CD4-positive, alpha-beta T cell treated with Interleukin-21 for 1 hour (primary cell): ENCODE data around the gene RAC3.
"Not testable (repeated sequence)": the region's sequence is repeated elsewhere in the genome, so short reads cannot be mapped to it uniquely, and the experiment has no call there.

Source experiments
- DNase-seq: peaks from one replicate; pipeline ENCODE4 v3.0.0-alpha.2; 2020

RAC3 gene

DNA sequence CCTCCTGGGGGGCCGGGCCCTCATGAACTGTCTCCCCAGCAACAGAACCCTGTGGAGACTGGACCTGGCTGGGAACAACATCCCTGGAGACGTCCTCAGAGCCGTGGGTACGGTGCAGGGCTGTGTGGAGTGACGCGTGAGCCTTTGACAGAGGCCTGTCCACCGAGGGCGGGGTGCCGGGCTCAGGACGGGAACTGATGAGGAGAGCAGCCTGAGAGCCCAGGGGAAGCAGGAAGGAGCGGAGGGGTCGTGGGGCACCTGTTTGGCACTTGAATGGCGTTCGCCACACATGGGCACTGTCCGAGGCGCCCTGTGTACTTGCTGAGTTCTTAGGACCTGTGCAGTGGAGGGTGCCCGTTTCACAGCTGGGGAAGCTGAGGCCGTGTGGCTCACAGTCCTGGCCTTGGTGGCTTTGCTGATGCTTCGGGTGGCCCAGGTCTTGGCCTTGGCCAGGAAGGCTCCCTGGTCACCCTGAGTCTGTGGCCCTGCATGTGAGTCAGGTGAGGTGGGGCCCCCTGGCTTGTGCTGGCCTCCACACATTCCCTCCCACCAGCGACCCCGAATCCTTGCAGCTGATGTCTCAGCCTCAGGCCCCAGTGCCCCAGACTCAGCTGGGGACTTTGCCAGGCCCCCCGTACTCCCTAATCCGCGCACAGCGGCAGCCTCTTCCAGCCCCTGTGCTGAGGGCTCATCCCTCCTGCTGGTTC lies 5.9 kb upstream of the RAC3 start:
- DNase-seq, result no peak

DNA sequence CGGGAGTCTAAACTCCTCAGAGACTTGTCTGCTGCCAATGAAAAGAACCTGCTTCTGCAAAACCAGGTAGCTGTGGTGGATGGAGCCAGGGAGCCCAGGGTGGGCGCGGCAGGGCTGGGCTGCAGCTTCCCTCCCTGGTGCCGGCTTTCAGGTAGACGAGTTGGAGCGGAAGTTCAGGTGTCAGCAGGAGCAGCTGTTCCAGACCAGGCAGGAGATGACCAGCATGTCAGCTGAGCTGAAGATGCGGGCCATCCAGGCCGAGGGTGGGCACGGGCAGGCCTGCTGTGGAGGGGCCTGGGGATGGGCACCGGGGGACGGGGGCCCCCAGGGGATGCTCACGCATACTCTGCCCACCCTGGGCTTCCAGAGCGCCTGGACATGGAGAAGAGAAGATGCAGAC lies 3.2 kb upstream of the RAC3 start:
- no peak for DNase-seq

DNA sequence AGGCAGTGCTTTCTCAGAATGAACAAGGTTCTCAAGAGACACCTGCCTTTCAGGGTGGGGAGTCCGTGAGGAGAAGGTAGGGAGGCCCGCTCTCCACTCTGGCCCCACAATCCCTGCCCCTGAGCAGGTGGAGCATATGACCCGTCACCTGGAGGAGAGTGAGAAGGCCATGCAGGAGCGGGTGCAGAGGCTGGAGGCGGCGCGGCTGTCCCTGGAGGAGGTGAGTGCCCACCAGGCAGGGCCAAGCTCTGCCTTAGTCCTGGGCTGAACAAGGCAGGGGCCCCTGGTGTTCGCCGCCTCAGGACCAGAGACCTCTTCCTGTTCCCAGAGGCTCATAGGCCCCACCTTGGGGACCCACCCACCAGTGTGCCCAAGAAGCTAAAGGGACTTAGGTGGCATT lies 2.5 kb upstream of the RAC3 start:
- DNase-seq, result no peak

DNA sequence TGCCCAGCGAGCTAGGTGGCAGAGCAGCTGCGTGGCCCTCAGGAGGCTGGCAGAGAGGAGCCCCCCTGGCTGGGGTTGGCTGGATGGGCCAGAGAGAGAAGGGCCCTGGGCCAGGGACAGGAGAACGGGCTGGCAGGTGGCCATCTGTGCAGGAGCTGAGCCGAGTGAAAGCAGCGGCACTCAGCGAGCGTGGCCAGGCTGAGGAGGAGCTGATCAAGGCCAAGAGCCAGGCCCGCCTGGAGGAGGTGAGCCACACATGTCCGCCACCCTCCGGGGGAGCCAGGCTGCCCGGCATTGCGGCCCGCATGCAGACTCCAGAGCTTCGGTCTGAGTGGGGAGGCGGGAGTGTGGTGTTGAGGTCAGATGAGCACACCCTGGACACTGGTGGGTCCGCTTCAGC lies 2.1 kb upstream of the RAC3 start:
- DNase-seq, result no peak

DNA sequence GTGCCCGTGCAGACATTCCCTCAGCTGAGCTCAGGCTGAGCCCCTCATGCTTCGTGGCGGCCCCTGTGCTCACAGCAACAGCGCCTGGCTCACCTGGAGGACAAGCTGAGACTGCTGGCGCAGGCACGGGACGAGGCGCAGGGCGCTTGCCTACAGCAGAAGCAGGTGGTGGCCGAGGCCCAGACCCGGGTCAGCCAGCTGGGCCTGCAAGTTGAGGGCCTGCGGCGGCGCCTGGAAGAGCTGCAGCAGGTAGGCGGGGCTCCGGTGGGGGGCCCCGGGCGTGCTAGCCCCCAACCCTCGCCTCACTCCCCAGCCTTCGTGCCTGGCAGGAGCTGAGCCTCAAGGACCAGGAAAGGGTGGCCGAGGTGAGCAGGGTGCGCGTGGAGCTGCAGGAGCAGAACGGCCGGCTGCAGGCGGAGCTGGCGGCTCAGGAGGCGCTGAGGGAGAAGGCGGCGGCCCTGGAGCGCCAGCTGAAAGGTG lies 1.4 kb upstream of the RAC3 start:
- DNase-seq, result no peak

DNA sequence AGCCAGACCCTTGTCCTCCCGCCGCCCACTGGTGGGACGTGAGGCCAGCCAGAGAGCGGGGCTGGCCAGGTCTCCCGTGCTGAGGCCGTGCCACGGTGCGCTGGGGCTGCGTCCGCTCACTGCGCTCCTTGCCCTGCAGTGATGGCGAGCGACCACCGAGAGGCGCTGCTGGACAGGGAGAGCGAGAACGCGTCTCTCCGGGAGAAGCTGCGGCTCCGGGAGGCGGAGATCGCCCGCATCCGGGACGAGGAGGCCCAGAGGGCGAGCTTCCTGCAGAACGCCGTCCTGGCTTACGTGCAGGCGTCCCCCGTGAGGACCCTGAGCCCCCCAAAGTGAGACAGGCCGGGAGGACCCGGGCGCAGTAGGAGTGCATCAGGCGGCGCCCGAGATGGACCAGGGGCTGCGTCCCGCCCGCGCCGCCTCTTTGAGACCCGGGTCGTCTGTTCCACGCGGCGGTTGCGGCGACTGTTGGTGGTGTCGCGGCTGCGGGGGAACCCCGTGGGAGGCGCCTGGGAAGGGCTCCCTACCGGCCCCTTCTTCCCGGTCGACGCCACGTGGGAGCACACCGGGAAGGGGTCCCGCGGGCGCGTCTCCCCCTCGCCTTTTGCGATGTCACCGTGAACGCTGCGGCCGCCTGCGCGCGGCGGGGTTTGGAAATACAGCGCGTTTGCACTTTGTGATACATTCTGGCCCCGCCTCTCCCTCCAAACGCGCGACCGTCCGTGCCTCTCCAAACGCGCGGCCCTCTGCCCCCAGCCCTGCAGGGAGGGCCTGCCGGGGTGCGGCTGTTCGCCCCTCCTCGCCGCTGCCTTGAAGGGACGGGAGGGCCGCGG lies 792 bp upstream of the RAC3 start:
- peak; percentile 86 for DNase-seq

DNA sequence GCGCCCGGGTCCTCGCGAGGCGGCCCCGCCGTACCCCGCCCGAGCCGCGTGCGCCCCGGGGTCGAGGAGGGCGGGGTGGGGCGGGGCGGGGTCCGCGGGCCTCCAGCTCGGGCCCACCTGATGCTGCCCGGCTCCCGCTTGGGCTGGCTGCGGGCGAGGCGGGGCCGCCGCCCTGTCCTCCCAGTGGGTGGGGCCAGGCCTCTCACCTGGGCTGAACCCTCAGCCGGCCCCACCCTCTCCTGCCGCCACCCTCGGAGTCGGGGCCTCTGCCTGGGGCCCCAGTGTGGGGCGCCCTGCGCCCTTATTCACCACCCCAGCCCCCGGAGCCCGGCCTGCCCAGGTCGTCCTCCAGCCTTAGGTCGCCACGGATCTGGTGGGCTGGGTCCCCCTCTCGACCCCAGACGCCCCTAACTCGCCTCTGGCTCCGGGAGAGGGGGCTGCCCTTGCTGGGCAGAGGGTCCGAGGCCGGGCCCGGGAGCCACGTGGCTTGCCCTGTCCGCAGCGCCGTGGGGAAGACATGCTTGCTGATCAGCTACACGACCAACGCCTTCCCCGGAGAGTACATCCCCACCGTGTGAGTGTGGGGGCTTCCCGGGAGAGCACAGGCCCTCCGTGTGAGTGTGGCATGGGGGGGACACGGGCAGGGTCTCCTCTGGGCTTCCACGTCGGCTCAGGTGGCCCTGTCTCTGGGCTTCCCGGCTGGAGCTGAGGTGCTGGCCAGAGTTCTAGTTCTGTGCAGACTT lies 578 bp downstream of the RAC3 start:
- DNase-seq, result peak; percentile 44

DNA sequence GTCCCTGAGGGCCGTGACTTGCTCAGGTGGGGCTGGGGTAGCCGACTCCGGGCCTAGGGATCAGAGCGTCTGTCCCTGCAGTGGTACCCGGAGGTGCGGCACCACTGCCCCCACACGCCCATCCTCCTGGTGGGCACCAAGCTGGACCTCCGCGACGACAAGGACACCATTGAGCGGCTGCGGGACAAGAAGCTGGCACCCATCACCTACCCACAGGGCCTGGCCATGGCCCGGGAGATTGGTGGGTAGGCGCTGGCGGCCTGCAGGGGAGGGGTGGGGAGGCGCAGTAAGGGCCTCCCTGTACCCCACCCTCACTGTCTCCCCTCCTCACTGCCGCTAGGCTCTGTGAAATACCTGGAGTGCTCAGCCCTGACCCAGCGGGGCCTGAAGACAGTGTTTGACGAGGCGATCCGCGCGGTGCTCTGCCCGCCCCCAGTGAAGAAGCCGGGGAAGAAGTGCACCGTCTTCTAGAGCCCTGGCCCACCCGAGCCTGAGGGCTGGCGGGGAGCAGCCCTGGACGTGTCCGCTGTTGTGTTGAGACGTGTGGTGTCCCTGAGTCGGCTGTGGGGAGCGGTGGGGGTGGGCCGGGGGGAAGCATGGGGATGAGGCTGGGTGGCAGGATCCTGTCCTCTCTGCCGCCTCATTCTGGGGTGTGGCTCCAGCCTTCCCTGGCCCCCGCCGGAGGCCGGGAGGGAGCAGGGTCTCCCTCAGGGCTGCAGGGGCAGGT lies 2.0 kb downstream of the RAC3 start:
- no peak for DNase-seq

DNA sequence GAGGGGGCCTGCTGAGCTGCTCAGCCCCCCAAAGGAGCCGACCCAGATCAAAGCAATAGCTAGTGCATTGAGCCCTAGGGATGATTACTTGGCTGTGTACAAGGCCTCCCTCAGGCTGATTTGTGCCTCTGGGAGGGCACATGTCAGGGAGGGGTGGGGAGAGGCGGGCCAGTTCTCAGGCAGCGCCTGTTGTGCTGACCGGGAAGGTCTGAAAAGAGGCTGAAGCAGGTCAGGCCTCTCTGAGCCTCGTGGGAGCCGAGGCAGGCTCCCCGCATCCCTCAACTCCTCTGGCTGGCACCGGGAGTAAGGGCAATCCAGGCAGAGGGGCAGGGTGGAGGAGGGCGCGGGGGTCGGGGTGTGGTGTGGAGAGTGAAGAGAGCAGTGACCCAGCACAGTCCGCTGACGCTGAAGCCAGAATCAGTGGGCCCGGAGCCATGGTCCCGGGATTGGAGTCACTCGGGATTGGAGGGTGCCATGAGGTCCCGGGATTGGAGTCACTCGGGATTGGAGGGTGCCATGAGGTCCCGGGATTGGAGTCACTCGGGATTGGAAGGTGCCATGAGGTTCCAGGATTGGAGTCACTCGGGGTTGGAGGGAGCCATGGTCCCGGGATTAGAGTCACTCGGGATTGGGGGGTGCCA lies 3.0 kb downstream of the RAC3 start:
- DNase-seq, result no peak

DNA sequence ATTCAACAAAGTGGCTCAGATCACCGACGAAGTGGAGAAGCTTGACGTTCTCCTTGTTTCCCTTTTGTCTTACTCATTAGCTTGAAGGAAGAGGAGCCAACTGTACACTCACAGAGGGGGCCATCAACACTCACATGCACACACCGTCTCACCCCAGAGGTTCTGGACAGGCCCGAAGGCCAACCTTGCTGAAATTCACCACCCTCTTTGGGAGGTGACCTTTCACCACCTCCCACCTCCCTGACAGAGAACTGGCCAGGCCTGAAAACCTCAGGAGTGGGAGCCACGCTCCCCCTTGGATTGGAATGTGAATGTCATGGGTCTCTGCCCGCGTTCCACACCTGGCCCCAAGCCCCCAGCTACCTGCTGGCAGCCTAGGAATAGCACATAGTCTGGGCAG lies 4.0 kb downstream of the RAC3 start:
- no peak for DNase-seq

DNA sequence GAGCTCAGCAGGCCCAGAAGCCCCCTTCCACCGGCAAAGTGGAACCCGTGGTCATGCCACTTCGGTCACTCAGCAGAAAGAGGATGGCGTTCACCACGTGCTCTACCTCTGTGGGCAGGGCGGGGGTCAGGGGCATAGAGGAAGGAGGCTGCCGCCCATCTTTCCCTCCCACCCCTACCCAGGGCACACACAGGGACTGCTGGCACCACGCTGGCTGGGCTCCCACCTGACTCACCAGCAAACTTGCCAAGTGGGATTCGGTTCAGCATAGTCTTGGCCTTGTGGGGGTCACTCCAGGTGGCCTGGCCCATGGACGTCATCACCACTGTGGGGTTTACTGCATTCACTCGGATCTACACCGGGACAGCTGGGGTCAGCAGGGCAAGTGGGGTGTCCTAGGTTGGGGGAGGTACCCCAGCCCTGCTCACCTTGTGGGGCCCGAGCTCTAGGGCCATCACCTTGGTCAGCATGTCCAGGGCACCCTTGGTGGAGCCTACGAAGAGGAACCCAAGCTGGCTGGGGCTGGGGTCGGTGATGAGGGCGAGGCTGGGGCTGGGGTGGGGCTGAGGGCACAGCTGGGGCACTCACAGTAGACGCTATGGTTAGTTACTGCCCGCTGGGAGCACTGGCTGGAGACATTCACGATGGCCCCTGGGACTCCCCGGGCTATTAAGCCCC lies 4.6 kb downstream of the RAC3 start:
- no peak for DNase-seq

DNA sequence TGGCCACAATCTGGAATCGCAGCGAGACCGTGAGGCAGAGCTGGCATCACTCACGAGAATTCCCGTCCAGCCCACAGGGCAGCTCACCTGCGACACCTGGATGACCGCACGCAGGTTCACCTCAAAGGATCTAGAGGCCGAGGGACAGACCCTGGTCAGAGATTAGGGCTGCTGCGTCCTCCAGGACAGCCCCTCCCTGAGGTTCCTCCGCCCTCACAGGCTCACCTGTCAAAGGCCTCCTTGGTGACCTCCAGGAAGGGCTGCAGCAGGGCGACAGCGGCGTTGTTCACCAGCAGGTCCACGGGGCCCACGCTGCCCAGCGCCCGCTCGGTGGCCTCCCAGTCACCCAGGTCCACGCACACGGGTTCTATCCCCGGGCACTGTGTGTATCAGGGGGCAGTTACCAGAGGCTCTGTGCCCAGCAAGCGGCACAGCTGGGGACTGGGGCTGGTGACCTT lies 5.2 kb downstream of the RAC3 start:
- no peak for DNase-seq

DNA sequence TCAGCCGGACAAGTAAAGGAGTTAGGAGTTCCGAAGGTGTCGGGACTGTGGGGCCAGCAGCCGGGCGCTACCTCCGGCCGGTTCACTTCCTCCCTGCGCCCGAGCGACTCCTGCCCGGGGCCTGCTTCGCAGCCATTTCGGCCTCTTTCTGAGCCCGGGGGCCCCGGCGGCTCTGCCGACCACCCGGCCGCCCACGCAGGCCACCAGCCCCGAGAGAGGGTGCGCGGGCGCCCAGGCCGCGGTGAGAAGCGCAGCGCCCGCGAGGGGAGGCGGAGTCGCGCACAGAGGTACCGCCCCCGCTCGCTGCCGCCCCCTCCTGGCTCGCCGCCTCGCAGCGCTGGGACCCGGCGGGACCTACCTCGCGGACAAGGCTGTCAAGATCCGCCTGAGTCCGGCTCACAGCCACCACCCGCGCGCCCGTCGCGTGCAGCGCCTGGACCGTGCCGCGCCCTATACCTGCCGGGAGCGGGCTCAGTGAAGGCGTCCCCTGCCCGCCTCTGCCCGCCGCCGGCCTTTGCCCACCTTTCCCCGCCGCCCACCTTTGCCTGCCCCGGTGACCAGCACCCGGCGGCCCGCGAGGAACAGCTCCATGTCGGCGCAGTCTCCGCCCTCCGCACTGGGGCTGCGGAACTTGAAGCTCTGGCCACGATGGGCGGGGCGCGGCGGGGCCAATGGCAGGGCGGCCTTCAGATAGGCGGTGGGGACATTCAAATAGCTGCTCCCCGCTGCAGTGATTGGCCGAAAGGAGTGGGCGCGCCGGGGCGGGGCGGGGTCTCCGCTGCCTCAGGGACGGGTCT lies 5.8 kb downstream of the RAC3 start, which contains the start of gene DCXR:
TSS of gene DCXR (minus strand) at position 606 of the 797 bp plus-strand sequence. CDS start at position 591, 15 bp downstream.
- peak; percentile 96 for DNase-seq

DNA sequence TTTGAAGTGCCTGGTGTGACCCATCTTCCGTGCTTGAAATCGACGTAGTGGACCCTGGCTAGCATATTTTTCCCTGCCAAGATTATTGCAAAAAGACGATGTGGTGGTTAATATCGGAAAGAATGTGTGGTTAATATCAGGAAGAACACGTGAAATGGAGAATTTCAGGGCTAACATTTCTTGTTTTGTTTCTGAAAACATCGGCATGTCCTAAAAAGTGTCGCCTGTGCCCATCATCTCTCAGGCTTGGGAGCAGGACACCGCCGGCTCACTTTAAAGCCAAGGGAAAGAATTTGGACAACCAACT lies 6.4 kb downstream of the RAC3 start:
- no peak for DNase-seq

DNA sequence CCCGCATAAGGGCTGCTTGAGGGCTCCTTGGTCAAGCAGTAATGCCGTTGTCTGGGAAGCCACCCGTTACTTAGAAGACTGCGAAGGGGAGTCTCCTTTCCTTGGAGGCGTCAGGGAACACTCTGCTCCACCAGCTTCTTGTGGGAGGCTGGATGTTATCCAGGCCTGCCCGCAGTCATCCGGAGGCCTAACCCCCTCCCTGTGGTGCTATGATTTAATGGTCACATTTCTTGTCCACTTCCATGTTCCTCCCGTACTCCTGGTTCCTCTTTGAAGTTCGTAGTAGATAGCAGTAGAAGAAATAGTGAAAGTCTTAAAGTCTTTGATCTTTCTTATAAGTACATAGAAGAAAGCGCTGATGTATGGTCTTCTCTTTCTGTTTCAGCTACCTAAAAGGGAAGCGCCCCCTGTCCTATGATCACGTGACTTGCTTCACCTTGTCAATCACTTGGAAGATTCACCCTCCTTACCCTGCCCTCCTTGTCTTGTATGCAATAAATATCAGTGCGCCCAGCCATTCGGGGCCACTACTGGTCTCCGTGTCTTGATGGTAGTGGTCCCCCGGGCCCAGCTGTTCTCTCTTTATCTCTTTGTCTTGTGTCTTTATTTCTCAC lies 7.4 kb downstream of the RAC3 start:
- not testable (repeated sequence) for DNase-seq

DNA sequence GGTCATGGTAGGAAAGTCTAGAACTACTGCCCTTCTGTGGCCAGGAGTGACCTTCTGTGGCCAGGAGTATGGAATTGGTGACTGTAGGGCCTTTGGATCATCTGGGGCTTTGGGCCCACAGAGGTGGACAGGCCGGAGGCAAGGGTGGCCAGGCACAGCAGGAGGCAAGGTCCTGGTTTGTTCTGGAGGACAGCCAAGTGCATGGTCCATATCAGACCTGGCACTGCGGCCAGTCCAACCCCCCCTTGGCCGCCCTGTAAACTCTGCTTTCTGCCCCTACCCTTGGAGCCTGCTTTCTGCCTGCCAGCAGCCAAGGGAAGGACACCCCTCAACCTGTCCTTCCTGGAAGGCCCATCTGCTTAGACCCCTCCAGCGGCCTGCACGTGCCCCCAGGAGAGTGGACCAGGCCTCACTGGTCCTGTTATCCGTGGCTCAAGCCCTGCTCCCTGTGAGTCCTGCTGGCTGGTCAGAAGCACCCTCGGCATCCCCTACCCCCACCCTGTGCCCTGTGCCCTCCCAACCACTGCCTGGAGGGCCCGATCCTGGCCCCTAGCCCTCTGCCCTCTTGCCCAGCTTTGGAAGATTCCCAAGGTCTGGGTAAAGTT lies 8.3 kb downstream of the RAC3 start:
- no peak for DNase-seq

DNA sequence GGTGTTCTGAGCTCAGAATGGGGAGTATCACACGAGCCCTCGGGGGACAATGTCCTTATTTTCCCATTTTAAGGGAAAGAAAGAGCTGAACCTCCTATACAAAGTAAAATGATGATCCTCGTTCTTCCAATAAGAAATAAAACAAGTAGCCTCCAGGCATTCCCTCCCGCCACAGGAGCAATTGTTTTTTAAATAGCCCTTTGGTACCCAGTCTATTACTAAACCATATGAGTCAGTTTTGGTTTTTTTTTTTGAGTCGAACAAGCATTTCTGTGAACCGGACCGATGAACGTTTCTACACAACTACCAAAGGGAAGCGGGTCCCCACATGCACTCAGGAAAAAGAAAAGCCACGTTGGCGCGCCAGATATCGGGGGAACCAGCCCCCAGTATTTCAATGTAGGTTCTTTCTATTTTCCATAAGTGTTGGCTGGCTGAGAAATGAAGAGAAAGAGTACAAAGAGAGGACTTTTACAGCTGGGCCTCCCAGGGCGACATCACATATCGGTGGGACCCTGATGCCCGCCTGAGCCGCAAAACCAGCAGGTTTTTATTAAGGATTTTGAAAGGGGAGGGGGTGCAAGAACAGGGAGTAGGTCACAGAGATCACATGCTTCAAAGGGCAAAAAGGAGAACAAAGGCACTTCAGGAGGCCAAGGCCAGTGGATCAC lies 9.8 kb downstream of the RAC3 start:
- no peak for DNase-seq

DNA sequence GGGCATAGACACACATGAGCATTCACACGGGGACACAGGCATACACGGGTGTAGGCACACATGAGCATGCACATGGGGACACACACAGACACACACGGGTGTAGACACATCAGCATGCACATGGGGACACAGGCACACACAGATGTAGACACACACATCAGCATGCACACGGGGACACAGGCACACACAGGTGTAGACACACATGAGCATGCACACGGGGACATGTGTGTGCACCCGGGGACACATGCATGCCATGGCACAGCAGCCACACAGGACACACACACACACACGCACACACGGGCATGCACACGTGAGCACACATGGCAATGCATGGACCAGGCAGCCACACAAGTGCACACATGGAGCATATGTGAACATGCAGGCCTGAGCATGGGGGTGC lies 11.2 kb downstream of the RAC3 start:
- no peak for DNase-seq

DNA sequence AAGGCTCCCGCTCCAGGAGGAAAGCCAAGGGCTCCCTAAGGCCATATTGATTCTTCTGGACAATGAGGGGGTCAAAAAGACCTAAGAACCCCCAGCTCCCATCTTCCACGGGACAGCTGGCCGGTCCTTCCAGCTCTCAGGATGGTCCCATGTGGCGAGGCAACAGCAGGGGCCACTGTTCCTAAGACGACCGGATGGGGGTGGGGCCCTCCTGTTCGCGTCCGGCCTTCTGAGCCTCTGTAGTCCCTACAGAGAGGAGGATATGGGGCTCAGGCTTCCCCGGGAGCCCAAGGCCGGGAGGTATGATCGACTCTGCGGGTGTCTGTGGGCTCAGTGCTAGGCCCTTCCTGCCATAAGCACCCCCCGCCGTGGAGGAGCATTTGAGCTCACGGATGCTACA lies 12.0 kb downstream of the RAC3 start:
- DNase-seq, result no peak
